Head of caudate nucleus (tissue), 42 donors: ENCODE results near the gene TOMM6.
A peak's percentile ranks its signal among the peaks of the same experiment; 100 is the strongest.
"Not testable (repeated sequence)": the region's sequence is repeated elsewhere in the genome, so short reads cannot be mapped to it uniquely, and the experiment has no call there.

Experiments
- DNase-seq, 42 donors: peaks; one replicate each; pipeline versions ENCODE4 v3.0.0 to v3.0.0-alpha.2; 2020 to 2021; ENCODE audit warnings: mixed read lengths in 7 of 42
- intact Hi-C: fragments of 100-400 bp; cut with DNase I; formaldehyde crosslinking; loops from one replicate; pipeline ENCODE4 v1.15.0; 2022

Gene TOMM6

GRCh38 chr6:41759106-41759904, 28.2 kb upstream of the TOMM6 start:
- intact Hi-C loops: no loop called here

DNA sequence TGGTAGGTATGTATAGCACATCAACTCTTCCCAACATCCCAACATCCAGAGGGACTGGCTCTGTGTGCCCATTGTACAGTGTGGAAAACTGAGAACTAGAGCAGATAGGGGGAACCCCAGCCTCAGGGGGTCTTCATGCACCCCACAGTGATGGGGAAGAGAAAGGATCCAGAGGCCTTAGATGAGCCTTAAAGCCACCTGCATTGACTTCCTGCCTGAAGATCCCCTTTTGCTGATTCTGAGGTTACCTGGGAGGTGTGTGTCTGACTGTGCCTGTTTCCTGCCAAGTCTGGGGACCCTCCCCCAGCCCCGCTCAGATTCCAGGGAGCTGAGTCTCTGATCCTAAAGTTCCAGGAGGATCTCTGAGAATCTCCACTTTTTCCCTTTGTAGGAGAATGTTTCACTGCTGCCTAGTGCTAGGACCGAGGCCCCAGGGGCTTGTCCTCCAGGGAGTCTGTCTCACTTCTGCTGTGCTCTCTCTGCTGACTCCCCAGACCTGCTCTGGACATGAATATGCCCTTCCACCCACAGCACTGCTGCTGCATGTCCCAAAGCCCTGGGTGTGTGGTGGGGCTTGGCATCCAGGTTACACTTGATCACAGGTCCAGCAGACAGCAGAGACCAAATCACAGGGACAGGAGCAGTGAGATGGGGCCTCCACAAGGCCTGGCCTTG, 27.5 kb upstream of the TOMM6 start:
- intact Hi-C loops: no loop called here
- DNase-seq: no peak

More at GRCh38 chr6:41759106-41759904, 28.2 kb upstream of the TOMM6 start:
- DNase-seq: no peak

- no peak for DNase-seq
- intact Hi-C loops: no loop called here
These were observed 24.0 kb upstream of the TOMM6 start for GRCh38 chr6:41763470-41763869.

GRCh38 chr6:41766043-41766664, 21.3 kb upstream of the TOMM6 start:
- intact Hi-C loops, DNase-seq: not testable (repeated sequence)

GRCh38 chr6:41767112-41767833, 20.2 kb upstream of the TOMM6 start:
- DNase-seq: peak in 1 of 42 donors; percentile 19

GRCh38 chr6:41768545-41769308, 18.8 kb upstream of the TOMM6 start:
- intact Hi-C loops: no loop called here

More at GRCh38 chr6:41767112-41767833, 20.2 kb upstream of the TOMM6 start:
- intact Hi-C loops: no loop called here

GRCh38 chr6:41769376-41769775, 18.1 kb upstream of the TOMM6 start:
- no peak for DNase-seq
- intact Hi-C loops: no loop called here

More at GRCh38 chr6:41768545-41769308, 18.8 kb upstream of the TOMM6 start:
- DNase-seq: no peak

DNA sequence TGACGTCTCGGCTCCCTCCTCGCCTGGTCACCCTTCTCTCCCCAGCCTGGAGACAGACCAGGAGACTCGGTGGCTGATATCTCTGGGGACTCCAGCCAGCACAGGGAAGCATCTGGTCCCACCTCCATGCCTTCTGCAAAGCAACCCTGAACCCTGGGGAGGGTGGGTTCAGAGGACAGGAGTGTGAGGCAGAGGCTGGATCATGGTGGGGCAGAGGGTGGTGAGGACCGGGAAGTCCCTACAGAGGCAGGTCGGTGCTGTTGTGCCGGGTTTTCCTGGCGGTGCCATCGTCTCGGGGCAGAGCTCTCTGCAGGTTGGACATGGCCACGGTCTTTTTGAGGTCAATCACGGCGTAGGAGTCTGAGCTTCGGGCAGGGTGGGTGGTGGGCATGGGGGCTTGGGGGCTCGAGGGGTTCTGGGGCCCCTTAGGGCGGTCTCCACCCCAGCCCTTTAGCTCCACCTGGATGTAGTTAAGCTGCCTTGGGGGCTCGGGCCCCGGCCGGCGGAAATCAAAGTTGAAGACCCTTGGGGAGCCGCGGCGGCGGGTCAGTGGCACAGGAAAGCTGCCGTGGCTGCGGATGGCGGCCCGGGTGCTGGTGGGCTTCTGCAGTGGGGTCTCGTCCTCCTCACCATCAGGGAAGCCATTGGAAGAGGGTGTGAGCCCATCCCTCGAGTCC, 17.0 kb upstream of the TOMM6 start:
- no peak for DNase-seq

DNA sequence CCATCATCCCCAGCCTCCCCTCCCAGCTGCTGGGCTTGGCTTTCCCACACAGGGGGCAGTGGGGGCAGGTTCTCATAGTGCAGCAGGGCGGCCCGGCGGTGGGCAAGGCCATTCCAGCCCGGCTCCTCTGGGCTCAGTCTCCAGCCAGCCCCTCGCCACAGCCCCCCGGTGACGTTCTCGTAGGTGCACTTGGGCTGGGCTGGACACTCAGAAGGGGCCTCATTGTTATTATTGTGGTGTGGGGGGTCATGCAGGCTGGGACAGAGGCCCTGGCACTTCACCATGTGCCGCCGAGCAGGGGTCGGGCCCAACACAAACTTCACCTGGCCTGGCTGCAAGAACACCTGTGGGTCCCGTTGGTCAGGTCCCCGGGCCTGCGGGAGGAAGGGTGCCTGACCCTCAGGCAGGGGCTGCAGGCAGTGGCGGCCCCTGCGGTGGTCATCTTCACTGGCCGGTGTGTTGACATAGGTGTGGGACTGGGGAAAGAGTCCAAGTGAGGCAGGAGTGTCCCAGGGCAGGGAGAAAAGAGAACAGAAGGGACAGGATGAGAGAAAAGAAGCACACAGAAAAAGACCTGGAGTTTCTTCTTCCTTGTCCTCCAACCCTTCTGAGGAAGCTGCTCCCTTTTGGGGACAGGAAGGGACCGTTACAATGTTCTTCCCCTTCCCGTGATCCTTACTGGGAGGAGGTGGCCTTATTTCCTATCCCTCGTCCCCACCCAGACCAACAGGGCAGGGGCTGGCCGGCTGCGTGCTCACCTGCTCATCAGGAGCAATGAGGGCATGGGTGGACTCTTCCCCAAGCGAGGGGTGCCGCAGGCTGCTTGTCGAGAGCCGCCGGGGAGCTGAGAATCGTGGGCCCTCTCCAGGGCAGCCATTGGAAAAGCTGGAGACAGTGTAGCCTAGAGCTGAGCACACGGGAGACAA, 16.2 kb upstream of the TOMM6 start:
- intact Hi-C loops: no loop called here
- no peak for DNase-seq

More for the DNA sequence above, 17.0 kb upstream of the TOMM6 start:
- intact Hi-C loops: no loop called here

- intact Hi-C loops: no loop called here
These were observed 12.7 kb upstream of the TOMM6 start for GRCh38 chr6:41774841-41775240.

GRCh38 chr6:41775293-41775882, 12.1 kb upstream of the TOMM6 start:
- intact Hi-C loops: no loop called here

More at GRCh38 chr6:41774841-41775240, 12.7 kb upstream of the TOMM6 start:
- no peak for DNase-seq

GRCh38 chr6:41777551-41778285, 9.8 kb upstream of the TOMM6 start:
- intact Hi-C loops: no loop called here
- no peak for DNase-seq

More at GRCh38 chr6:41775293-41775882, 12.1 kb upstream of the TOMM6 start:
- DNase-seq: no peak

DNA sequence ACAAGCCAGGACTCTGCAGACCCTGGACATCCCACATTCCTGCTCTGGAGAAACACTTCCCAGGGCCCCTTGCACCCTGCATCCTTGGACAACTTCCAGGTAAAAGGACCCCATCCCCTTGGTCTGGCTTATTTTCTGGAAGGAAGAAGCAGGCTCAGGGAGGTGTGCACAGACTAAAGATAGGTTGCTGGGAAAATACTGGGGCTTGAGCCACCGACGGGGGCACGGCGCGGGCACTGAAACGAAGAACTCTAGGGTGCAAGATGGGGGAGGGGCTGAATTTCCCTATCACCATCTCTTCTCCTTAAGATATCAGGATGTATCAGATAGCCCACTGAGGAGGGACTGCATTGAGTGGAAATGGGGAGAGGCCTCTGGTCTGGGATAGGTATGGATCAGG, 8.6 kb upstream of the TOMM6 start:
- intact Hi-C loops: no loop called here

GRCh38 chr6:41779336-41779735, 8.2 kb upstream of the TOMM6 start:
- peak in 2 of 42 donors; percentile 5 to 47 for DNase-seq
- intact Hi-C loops: no loop called here

More for the DNA sequence above, 8.6 kb upstream of the TOMM6 start:
- DNase-seq: no peak

DNA sequence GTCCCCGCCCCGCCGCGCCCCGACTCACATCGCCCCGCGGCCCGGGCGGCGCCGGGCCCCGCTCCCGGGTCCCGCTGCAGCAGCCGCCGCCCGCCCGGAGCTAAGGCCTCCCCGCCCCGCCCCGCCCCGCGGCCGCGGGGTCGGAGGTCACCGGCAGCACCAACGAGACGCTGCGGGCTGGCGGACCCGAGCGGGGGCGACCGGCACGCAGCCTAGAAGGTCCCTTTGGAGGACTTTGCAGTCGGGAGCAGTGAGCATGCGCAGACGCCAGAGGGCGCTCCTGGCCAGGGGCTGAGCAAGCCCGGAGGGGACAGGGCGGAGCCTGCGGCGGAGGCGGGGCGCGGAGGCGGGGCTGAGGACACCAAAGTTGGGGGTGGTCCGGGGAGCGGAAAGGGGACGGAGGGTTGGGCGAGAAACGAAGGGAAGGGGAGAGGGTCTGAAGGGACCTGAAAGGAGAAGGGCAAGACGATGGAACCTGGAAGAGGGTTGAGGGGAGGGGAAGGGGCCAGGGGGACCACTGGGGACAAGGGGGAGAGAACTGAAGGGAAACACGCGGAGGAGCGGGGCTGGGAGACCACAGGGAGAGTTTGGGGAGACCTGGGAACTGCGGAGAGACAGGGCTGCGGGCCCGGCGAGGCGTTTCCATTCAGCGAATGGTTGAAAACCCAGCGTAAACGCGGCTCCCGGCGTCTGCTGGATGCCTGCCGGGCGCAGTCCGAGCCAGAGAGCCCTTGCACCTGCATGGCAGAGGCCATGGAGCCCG, 7.5 kb upstream of the TOMM6 start, which contains the start of gene FRS3:
Gene FRS3, minus strand, starts transcription at position 113 of the 763 bp plus-strand sequence. CDS start 2,913 bp downstream, outside the sequence.
- peak; percentile 94 to 100 (median 100) for DNase-seq
- intact Hi-C loops: loop anchor here (2.0 to 10.0 kb wide), 2 partner anchors 265 to 435 kb away; partner anchors contain the start of gene MRPS10
